NCI-H2107 treated with DMSO at 0.1 percent for 48 hours (cell line): ENCODE results near the gene PSMB2.
A peak's percentile ranks its signal among the peaks of the same experiment; 100 is the strongest.
"Not testable (repeated sequence)": the region's sequence is repeated elsewhere in the genome, so short reads cannot be mapped to it uniquely, and the experiment has no call there.

Experiments
- DNase-seq: peaks from one replicate; lab custom pipeline; 2025; ENCODE audit not compliant: unreplicated experiment; lab: John Stamatoyannopoulos, UW

PSMB2 gene

DNA sequence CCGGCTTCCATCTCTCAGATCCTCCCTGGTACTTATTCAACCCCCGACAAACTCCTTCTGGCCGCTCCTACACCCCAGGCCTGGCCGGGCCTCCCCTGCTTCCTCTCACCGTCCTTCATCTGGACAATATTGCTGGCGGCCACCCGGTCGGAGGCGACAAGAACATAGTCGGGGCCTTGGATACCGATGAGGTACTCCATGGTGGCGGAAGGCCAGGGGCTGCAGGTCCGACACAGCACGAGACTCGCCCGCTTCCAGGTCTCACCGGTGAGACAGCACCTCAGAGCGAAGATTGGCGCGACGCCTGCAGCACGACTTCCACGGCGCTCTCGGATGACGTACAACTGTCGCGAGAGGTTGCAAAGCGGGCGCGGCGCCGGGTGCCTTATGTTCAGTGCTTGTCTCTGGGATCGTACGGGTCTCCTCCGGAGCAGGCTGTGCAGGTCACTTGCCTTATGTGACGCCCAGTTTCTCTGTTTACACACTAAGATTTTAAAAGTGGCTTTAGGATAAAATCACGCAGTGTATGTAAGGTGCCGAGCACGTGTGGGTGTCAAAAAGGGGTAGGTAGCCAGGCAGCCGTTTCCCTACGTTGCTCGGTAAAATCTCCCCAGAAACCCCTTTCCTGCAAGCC, at the start of gene PSMB2:
Gene PSMB2 (minus strand): TSS at position 294 of the 634 bp plus-strand sequence. CDS start 94 bp downstream, at position 200.
- peak; percentile 88 for DNase-seq

GRCh38 chr1:35691080-35691479, 49.8 kb upstream of the PSMB2 start:
- peak; percentile 55 for DNase-seq

DNA sequence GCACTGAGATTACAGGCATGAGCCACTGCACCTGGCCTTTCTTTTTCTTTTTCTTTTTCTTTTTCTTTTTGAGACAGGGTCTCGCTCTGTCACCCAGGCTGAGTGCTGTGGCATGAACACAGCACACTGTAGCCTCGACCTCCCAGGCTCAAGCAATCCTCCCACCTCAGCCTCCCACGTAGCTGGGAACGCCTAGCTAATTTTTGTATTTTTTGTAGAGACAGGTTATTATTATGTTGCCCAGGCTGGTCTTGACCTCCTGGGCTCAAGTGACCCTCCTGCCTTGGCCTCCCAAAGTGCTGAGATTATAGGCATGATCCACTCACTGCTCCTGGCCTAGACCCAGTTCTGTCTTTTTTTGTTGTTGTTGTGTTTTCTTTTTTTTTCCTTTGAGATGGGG, 48.8 kb upstream of the PSMB2 start:
- DNase-seq, result not testable (repeated sequence)

DNA sequence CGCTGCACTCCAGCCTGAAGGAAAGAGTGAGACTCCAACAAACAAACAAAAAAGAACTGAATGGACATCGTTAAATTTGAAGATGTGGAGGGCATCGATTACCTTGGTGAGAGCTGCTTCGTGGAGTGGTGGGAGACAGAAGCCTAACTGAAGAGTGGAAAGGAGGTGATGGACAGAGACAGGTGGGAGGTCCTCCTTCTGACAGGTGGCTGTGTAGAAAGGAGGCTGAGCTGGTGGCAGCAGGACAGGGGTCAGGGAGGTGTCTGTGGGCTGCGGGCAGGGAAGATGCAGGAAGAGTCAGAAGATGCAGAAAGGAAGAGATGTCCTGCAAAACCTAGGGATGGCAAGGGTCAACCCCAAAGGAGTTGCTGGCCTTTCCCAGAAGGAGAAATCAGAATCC, 46.8 kb upstream of the PSMB2 start:
- no peak for DNase-seq

- DNase-seq, result no peak
Measured at GRCh38 chr1:35683012-35683411, 41.7 kb upstream of the PSMB2 start.

GRCh38 chr1:35680271-35680670, 38.9 kb upstream of the PSMB2 start:
- no peak for DNase-seq

GRCh38 chr1:35675773-35676172, 34.4 kb upstream of the PSMB2 start:
- no peak for DNase-seq

- no peak for DNase-seq
Measured at GRCh38 chr1:35674111-35674510, 32.8 kb upstream of the PSMB2 start.

DNA sequence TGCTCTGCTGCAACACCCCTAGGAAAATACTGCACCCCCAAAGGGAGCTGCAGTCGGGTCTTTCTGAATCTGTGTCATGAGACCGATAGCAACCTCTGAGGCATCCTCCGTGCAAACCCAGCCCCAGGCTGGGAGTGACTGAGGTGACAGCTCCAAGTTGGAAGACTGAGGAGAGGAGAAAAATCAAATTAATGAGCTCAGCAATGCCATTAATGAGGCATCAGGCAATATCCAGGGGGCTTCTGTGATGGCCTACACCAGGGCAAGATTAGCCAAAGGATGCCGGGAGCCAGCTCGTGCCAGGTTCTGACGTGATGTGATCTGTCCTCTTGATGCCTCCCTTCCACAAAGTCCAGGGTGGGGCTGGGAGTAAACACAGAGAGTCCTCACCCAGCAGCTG, 30.8 kb upstream of the PSMB2 start:
- DNase-seq, result no peak

- no peak for DNase-seq
Measured at GRCh38 chr1:35668506-35668905, 27.2 kb upstream of the PSMB2 start.

GRCh38 chr1:35666916-35667315, 25.6 kb upstream of the PSMB2 start:
- DNase-seq, result no peak

DNA sequence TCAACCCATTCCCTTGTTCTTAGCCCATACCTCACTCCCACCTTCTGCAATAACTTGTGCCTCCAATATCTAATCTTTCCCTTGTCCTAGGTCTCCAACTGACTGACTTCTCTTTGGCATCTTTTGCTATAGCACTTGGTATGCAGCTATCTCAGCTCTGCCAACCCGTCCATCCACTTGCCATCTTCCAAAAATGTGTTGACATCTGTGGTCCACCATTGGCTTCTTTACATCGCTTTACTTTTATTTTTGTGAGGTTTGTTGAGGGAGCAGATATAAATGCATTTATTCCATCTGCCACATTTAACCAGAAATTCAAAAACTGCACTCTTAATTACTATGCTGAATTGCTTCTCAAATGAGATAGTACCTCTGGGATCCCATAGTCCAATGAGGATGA, 24.9 kb upstream of the PSMB2 start:
- no peak for DNase-seq

GRCh38 chr1:35663434-35663833, 22.1 kb upstream of the PSMB2 start:
- no peak for DNase-seq

GRCh38 chr1:35661474-35661795, 20.1 kb upstream of the PSMB2 start:
- DNase-seq, result no peak

- no peak for DNase-seq
Measured at GRCh38 chr1:35660581-35661473, 19.5 kb upstream of the PSMB2 start.

DNA sequence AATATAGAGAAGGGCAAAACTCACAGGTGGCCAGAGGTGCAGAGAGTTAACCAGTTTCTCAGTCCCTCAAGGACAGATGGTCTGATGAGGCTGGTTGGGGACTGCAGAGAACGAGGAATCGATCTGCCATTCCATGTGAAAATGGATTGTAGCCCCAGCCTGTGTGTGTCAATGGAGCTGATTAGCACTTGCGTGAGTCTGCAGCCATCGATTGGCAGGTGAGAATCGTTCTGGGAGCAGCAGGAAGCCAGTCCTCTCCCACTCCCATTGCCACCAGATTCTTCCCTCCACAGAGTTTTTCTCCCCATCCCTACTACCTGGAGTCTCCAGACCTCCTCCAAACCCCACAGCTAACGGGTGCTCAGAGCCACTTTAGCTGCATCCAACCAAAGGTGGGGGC, 18.3 kb upstream of the PSMB2 start:
- no peak for DNase-seq

DNA sequence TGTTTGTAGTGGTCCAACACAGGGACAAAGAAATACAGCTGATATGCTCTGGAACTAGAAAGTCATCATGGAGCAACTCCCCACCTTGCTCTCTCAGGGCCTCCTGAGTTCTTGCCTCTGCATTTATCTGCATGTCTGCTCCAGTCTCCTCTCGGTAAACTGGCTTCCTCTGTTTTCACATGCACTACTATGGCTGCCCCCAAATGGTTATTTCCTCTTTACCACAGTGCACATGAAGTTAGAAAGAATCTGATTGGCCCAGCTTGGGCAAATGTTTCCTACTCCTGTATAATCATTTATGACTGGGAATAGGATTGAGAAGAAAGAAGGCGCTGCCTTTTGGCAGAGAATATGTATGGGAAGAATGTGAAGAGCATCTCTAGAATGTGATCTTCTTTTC, 16.5 kb upstream of the PSMB2 start:
- no peak for DNase-seq

- no peak for DNase-seq
Measured at GRCh38 chr1:35656863-35657232, 15.5 kb upstream of the PSMB2 start.

DNA sequence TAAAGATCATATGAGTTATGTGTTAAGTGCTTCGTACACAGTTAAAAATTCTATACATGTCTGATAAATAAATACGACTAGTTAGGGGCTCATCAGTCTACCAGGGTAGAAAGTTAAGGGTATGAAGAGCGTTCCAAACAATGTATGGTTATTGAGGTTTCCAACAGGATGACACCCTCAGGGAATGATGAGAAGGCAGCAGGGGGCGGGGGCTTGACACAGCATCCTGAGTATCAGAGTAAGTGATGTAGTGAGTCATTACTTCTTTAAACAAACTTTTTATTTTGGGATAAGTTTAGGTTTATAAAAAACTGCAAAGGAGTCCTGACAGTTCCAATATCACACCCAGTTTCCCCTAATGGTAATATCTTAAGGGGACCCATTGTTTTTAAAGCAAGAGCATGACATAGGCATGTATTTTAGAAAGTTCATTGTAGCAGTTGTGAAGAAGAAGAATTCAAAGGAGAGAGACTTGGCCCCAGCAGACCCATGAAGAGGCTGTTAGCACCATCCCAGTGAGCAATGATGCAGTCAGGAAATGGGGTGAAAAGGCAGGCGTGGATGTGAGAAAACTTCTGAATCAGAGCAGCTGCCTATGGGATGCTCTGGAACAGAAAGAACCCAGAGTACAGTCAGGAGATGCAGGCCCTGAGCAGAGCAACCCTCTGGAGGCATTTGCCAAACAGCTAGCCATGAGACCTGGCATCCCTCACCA, 15.0 kb upstream of the PSMB2 start:
- DNase-seq, result no peak

- DNase-seq, result no peak
Measured at GRCh38 chr1:35655196-35655595, 13.9 kb upstream of the PSMB2 start.

DNA sequence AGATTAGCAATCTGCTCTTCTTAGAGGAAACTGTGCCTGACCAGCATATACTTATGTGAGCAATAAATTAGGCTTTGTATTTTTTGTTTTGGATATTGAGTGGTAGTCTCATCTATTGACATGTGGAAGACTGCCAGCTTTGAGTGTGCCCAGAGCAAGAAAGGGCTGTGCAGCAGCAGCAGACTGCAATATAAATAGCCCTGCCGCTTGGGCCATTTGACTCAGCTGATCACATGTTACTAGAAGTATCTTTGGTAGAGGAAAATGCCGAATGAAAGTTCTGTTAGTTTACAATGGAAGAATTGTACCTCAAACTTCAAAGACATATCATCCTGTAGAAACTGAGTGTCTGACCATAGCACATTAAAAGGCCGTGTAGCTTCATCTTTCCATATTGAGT, 9.1 kb upstream of the PSMB2 start:
- no peak for DNase-seq

DNA sequence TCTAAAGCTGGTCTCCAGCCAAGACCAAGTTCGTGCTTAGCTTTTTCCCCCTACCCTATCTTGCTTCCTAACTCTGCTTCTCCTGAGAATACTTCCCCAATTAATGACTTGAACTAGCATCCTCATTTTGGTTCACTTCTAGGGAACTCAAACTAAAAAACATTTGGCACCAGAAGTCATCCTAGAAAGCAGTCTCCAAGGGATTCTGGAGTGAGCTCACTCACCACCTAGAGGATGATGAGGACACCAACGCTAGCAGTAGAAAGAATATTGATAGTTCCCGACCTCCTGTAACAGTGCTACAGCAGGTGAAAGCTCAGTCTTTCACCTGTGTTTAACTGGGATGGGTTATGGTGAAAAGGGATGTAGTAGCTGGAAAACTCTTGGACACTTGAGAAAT, 4.7 kb upstream of the PSMB2 start:
- no peak for DNase-seq
